ENCODE results near the gene KLF7. TPM values are rescaled to one million over a fixed set of nuclear protein-coding genes. Genes with fewer than 3 reads are reported as not detected.

The KLF7 gene
- total RNA-seq, 1 experiment from 2014 or later = 24.9 TPM

GRCh38 chr2:207167099-207167923, 1.6 kb upstream of the KLF7 start:
- TF ChIP-seq, protein P1, sequence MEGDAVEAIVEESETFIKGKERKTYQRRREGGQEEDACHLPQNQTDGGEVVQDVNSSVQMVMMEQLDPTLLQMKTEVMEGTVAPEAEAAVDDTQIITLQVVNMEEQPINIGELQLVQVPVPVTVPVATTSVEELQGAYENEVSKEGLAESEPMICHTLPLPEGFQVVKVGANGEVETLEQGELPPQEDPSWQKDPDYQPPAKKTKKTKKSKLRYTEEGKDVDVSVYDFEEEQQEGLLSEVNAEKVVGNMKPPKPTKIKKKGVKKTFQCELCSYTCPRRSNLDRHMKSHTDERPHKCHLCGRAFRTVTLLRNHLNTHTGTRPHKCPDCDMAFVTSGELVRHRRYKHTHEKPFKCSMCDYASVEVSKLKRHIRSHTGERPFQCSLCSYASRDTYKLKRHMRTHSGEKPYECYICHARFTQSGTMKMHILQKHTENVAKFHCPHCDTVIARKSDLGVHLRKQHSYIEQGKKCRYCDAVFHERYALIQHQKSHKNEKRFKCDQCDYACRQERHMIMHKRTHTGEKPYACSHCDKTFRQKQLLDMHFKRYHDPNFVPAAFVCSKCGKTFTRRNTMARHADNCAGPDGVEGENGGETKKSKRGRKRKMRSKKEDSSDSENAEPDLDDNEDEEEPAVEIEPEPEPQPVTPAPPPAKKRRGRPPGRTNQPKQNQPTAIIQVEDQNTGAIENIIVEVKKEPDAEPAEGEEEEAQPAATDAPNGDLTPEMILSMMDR (IDR thresholded peaks at IDR 0.05; ENCODE audit: unreplicated experiment) = no peak
- intact Hi-C loops (cut with micrococcal nuclease; ENCODE audit: unreplicated experiment) = loop anchor here (5.0 kb wide), 1 partner anchor 365 kb away; no protein-coding TSS in a partner anchor
- peak overlapping the region; percentile 93 for H3K4me3 Mint-ChIP-seq (ENCODE audit: low read depth, unreplicated experiment)
- DNase-seq = no peak
- peak overlapping the region; percentile 100 for H3K27ac Mint-ChIP-seq (ENCODE audit: unreplicated experiment)
- peaks cover 29% of the 10 kb centered on the region for H3K4me1 Mint-ChIP-seq (ENCODE audit: low read depth, unreplicated experiment)
- CTCF ChIA-PET = interaction anchor here (0.6 kb wide), 1 partner anchor 186 kb away, joined by 3 read pairs; no protein-coding TSS in a partner anchor
- H3K9me3 Mint-ChIP-seq (ENCODE audit: low read depth, unreplicated experiment) = no peaks in the 10 kb centered on the region
- H3K36me3 Mint-ChIP-seq (ENCODE audit: insufficient read depth, unreplicated experiment) = peaks cover 50% of the 10 kb centered on the region
- BruUV-seq (replicated peaks) = TSS peak; percentile 46
- H3K27me3 Mint-ChIP-seq (ENCODE audit: unreplicated experiment) = peaks cover 8% of the 10 kb centered on the region

DNA sequence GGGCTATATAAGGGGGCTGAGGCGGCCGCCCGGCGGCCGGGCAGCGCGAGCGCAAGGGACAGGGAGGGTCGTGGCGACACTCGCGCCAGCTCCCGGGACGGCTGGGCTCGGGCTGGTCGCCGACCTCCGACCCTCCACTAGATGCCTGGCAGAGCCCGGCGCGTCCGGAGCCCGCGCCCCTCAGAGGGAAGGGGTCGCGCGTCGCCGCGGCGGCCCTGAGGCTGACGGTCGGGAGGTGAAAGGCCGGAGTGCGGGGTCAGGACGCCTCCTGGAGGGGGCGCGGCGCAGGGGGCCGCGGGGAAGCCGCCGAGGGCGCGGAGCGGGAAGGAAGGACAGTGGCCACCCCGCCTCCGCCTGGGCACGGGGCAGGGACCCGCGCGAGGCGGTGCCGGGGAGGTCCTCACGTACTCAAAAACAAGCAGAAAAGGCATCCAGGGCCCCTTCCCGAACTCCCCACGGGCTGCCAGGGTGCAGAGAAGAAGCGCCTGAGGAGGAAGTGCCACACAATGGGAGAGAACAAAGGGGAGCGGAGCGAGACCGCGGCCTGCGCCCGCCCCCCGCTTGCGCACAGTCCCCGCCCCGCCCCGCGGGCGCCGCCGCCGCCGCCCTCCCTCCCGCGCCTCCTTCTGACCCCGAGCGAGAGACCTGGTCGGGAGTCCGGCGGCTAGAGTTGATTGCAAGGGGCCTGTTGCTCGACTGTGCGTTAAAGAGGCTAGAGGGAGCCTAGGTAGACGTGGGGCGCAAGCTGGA, 776 bp upstream of the KLF7 start:
- intact Hi-C loops (cut with micrococcal nuclease; ENCODE audit: unreplicated experiment) = loop anchor here (5.0 kb wide), 1 partner anchor 364 kb away; no protein-coding TSS in a partner anchor
- peaks cover 8% of the 10 kb centered on the region for H3K27me3 Mint-ChIP-seq (ENCODE audit: unreplicated experiment)
- BruUV-seq (replicated peaks) = no TSS peak

DNA sequence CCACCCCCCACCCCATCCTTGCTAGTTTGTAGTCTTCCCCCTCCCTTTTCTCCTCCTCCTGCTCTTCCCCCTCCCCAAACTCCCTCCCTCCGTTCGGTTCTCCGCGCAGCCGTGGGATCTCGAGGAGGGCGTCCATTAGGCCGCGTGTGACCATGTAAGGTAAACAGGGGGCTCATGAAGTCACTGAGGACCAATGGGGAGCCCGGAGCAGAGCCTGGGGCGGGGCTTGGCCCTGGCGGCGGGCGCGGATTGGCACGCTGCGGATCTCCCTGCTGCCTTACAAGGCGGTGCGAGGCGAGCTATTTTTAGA, 246 bp upstream of the KLF7 start:
- CTCF ChIA-PET = interaction anchor here (0.5 to 1.0 kb wide), 6 partner anchors 9 to 591 kb away, joined by 3 to 5 read pairs (median 4); no protein-coding TSS in a partner anchor
- intact Hi-C loops (cut with micrococcal nuclease; ENCODE audit: unreplicated experiment) = loop anchor here (5.0 kb wide), 1 partner anchor 364 kb away; no protein-coding TSS in a partner anchor
- peak; percentile 99 for DNase-seq
- peaks cover 58% of the 10 kb centered on the region for H3K36me3 Mint-ChIP-seq (ENCODE audit: insufficient read depth, unreplicated experiment)
- peaks cover 36% of the 10 kb centered on the region for H3K4me1 Mint-ChIP-seq (ENCODE audit: low read depth, unreplicated experiment)
- H3K27ac Mint-ChIP-seq (ENCODE audit: unreplicated experiment) = peak overlapping the region; percentile 100
- peak overlapping the region; percentile 93 for H3K4me3 Mint-ChIP-seq (ENCODE audit: low read depth, unreplicated experiment)
- no TSS peak for BruUV-seq (replicated peaks)
- TF ChIP-seq, protein P1 (IDR thresholded peaks at IDR 0.05; ENCODE audit: unreplicated experiment) = no peak
- H3K9me3 Mint-ChIP-seq (ENCODE audit: low read depth, unreplicated experiment) = no peaks in the 10 kb centered on the region
- H3K27me3 Mint-ChIP-seq (ENCODE audit: unreplicated experiment) = peaks cover 8% of the 10 kb centered on the region

More for the DNA sequence above, 776 bp upstream of the KLF7 start:
- peak overlapping the region; percentile 93 for H3K4me3 Mint-ChIP-seq (ENCODE audit: low read depth, unreplicated experiment)
- peak overlapping the region; percentile 100 for H3K27ac Mint-ChIP-seq (ENCODE audit: unreplicated experiment)
- peak; percentile 83 for DNase-seq
- CTCF ChIA-PET = interaction anchor here (0.5 to 1.0 kb wide), 5 partner anchors 10 to 304 kb away, joined by 3 to 5 read pairs (median 3); no protein-coding TSS in a partner anchor
- peaks cover 58% of the 10 kb centered on the region for H3K36me3 Mint-ChIP-seq (ENCODE audit: insufficient read depth, unreplicated experiment)
- H3K9me3 Mint-ChIP-seq (ENCODE audit: low read depth, unreplicated experiment) = no peaks in the 10 kb centered on the region
- H3K4me1 Mint-ChIP-seq (ENCODE audit: low read depth, unreplicated experiment) = peaks cover 31% of the 10 kb centered on the region
- TF ChIP-seq, protein P1 (IDR thresholded peaks at IDR 0.05; ENCODE audit: unreplicated experiment) = peak; percentile 31

DNA sequence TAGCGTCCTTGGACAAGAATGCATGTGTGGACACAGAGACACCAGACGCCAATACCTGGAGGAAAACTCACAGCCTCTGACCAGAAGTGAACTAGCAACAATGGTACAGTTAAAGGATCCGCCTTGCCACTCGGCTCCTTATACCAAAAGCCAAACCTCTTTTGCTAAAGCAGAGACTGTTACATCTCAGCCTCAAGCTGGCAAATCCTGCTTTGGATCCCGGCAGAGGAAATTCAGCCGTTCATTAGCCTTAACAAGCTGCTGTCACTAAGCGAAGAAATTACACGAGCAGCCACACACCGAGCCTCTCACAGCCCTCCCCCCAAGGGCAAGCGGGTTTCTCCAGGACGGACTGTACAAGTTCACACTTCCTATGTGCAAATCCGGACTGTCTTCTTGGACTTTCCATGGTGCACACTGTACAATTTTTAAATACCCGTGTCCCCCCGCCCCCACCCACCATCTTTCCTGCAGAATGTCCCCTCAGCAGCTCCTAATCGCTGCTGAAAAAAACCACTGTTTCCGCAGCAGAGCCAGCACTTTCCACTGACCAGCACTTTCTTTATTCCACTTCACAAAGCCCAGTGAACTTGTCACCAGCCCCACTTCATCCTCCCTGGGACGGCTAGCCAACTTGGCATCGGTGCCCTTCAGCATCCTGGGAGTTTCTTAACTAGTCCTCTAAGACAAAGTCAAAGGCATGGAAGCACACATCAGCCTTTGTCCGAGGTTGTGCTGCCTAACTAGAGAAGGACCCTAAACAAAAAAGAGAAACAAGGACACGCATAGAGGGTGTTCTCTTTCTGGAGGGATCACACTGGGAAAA, 1.5 kb downstream of the KLF7 start:
- peaks cover 37% of the 10 kb centered on the region for H3K4me1 Mint-ChIP-seq (ENCODE audit: low read depth, unreplicated experiment)
- H3K9me3 Mint-ChIP-seq (ENCODE audit: low read depth, unreplicated experiment) = no peaks in the 10 kb centered on the region
- H3K27me3 Mint-ChIP-seq (ENCODE audit: unreplicated experiment) = peaks cover 8% of the 10 kb centered on the region
- peak overlapping the region; percentile 93 for H3K4me3 Mint-ChIP-seq (ENCODE audit: low read depth, unreplicated experiment)
- TSS peak; percentile 70 for BruUV-seq (replicated peaks)
- intact Hi-C loops (cut with micrococcal nuclease; ENCODE audit: unreplicated experiment) = loop anchor here (2.0 to 5.0 kb wide), 3 partner anchors 41 to 363 kb away; partner anchors contain the start of gene CREB1
- peak overlapping the region; percentile 100 for H3K27ac Mint-ChIP-seq (ENCODE audit: unreplicated experiment)
- TF ChIP-seq, protein P1 (IDR thresholded peaks at IDR 0.05; ENCODE audit: unreplicated experiment) = no peak
- H3K36me3 Mint-ChIP-seq (ENCODE audit: insufficient read depth, unreplicated experiment) = peaks cover 58% of the 10 kb centered on the region
- DNase-seq = peak; percentile 40
- CTCF ChIA-PET = no interaction called here

Data from Calu3 (cell line).